GM12878 (cell line): ENCODE measurements around the gene SLC38A3. TPM values are rescaled to one million over a fixed set of nuclear protein-coding genes. Genes with fewer than 3 reads are reported as not detected.

Experiments
- ATAC-seq: fragments of 200-7000 bp; cut with Tn5 transposase; 3 replicates; pipeline ENCODE4 v1.9.1; 2020; ENCODE audit warnings: mild to moderate bottlenecking, moderate library complexity
- BruUV-seq: library from RNA; stranded (reverse); fragments of 400-500 nt; replicated peaks from 2 replicates; lab custom pipeline; 2021; lab: Mats Ljungman, UMichigan
- CTCF ChIA-PET: fragments of 300-600 bp; sonication (Branson Sonifier 250); formaldehyde crosslinking; extraction: SDS; loops from one replicate; lab custom pipeline; 2021; ENCODE audit warnings: inconsistent platforms; lab: Yijun Ruan, JAX
- POLR2A ChIA-PET: fragments of 350-600 bp; formaldehyde crosslinking; extraction: SDS; loops from one replicate; lab custom pipeline; 2021; ENCODE audit warnings: inconsistent platforms; lab: Charles Lee
- RAD21 ChIA-PET: fragments of 300-600 bp; sonication (Branson Sonifier 250); formaldehyde crosslinking; loops from one replicate; lab custom pipeline; 2023; ENCODE audit warnings: antibody characterized with exemption; ENCODE audit not compliant: unreplicated experiment; lab: Charles Lee
- SMC1A ChIA-PET: fragments of 300-600 bp; sonication (Branson Sonifier 250); formaldehyde crosslinking; loops from one replicate; lab custom pipeline; 2023; ENCODE audit not compliant: unreplicated experiment, uncharacterized antibody; lab: Charles Lee
- DNase-seq: peaks from one replicate; pipeline ENCODE4 v3.0.0-alpha.2; 2011; ENCODE audit warnings: low read depth, low spot score
- FAIRE-seq: peaks from 3 replicates; lab custom pipeline; 2011; peaks lifted over from hg19 to GRCh38; lab: Jason Lieb, UNC
- H2AFZ ChIP-seq: 2 replicates; pipeline ENCODE4 v1.6.0; 2011; ENCODE audit warnings: low read depth, low read length, control low read depth; ENCODE audit not compliant: control insufficient read depth
- H3K27ac ChIP-seq: 2 replicates; pipeline ENCODE4 v1.5.1; 2011; ENCODE audit warnings: control low read depth; ENCODE audit not compliant: control insufficient read depth, insufficient read depth
- H3K27me3 ChIP-seq, 2 experiments: replicated peaks in 1 of 2; 2 replicates each; pipeline versions ENCODE4 v1.6.0 to v1.6.1; 2011; ENCODE audit warnings: low read length in 1 of 2; ENCODE audit not compliant: control insufficient read depth in 2 of 2, insufficient read depth in 2 of 2
- H3K36me3 ChIP-seq, 2 experiments: 2 replicates each; pipeline ENCODE4 v1.5.1; 2011; ENCODE audit warnings: low read length in 1 of 2; ENCODE audit not compliant: control insufficient read depth in 2 of 2, insufficient read depth in 2 of 2
- H3K4me1 ChIP-seq: 2 replicates; pipeline ENCODE4 v1.6.1; 2011; ENCODE audit warnings: mild to moderate bottlenecking, low read length, moderate library complexity, mixed read lengths; ENCODE audit not compliant: control insufficient read depth, insufficient read depth
- H3K4me2 ChIP-seq: 2 replicates; pipeline ENCODE4 v1.6.0; 2011; ENCODE audit warnings: control low read depth; ENCODE audit not compliant: control insufficient read depth, insufficient read depth
- H3K4me3 ChIP-seq: fragments of 200-600 bp; sonication (generic); 2 replicates; pipeline ENCODE4 v1.5.1; 2016
- H3K79me2 ChIP-seq: 2 replicates; pipeline ENCODE4 v1.6.0; 2011; ENCODE audit warnings: low read length; ENCODE audit not compliant: control insufficient read depth, insufficient read depth
- H3K9ac ChIP-seq: 2 replicates; pipeline ENCODE4 v1.8.0; 2011; ENCODE audit warnings: low read length, control low read depth, mixed read lengths; ENCODE audit not compliant: control insufficient read depth, insufficient read depth
- H3K9me3 ChIP-seq: replicated peaks from 3 replicates; pipeline ENCODE4 v1.5.1; 2011; ENCODE audit warnings: mild to moderate bottlenecking, low read length; ENCODE audit not compliant: control insufficient read depth, insufficient read depth
- H4K20me1 ChIP-seq: 2 replicates; pipeline ENCODE4 v1.6.0; 2011; ENCODE audit not compliant: control insufficient read depth, insufficient read depth
- IKZF1 ChIP-seq: fragments of 450-650 bp; conservative IDR thresholded peaks from 2 replicates; pipeline ENCODE4 v1.6.1; 2017; ENCODE audit warnings: antibody characterized with exemption, mild to moderate bottlenecking
- KAT2A ChIP-seq: conservative IDR thresholded peaks from 2 replicates; pipeline ENCODE4 v1.6.1; 2011; ENCODE audit warnings: low read depth, low read length; ENCODE audit not compliant: control insufficient read depth
- MEF2B ChIP-seq: fragments of 450-650 bp; IDR thresholded peaks from 2 replicates; pipeline ENCODE4 v1.6.1; 2018; ENCODE audit warnings: mild to moderate bottlenecking, moderate library complexity; ENCODE audit not compliant: partially characterized antibody, poor library complexity, severe bottlenecking
- MTA3 ChIP-seq: IDR thresholded peaks from 2 replicates; pipeline ENCODE4 v1.6.1; 2012; ENCODE audit warnings: low read length, inconsistent platforms, borderline replicate concordance
- POLR2AphosphoS2 ChIP-seq: IDR thresholded peaks from 2 replicates; pipeline ENCODE4 v1.6.1; 2011; ENCODE audit warnings: low read depth, mild to moderate bottlenecking, low read length, improper control_type of control experiment, moderate library complexity
- RAD21 ChIP-seq: IDR thresholded peaks from 2 replicates; pipeline ENCODE4 v1.6.1; 2011; ENCODE audit warnings: mild to moderate bottlenecking, low read depth, low read length, moderate library complexity; ENCODE audit not compliant: insufficient read depth
- TCF12 ChIP-seq: IDR thresholded peaks from 2 replicates; pipeline ENCODE4 v1.6.1; 2011; ENCODE audit warnings: low read depth, mild to moderate bottlenecking, low read length
- WGBS: methylation state at CpG from one replicate; pipeline ENCODE4 v1.1.6; 2016; ENCODE audit warnings: low lambda C conversion rate; ENCODE audit not compliant: insufficient replicate concordance, insufficient coverage; ENCODE audit errors: missing lambda C conversion rate; 5-methylcytosine and 5-hydroxymethylcytosine counted together
- in situ Hi-C: fragments of 300-500 bp; cut with MboI; formaldehyde crosslinking; loops from 9 replicates; pipeline ENCODE4 v1.14.3; 2018; ENCODE audit warnings: mixed read lengths
- intact Hi-C: fragments of 100-400 bp; cut with micrococcal nuclease; formaldehyde crosslinking; loops from one replicate; pipeline ENCODE4 v1.14.2; 2022; ENCODE audit not compliant: unreplicated experiment
- polyA plus RNA-seq, 11 experiments: library from polyadenylated mRNA; depleted of rRNA in 4 of 11; unstranded in 6 of 11; stranded (reverse) in 5 of 11; fragments of >200 nt; fragmentation: Nextera tagmentation in 4 of 11; fragmentation: Illumina TruSeq in 1 of 11; extraction: Ambion mirVana in 4 of 11; extraction: Trizol in 1 of 11; gene quantifications; 1 replicate in 1 of 11; 2 replicates in 10 of 11; pipeline versions ENCODE4 v1.2.1 to v1.2.3, GENCODE V29; 2011 to 2016; ENCODE audit warnings: inconsistent platforms in 2 of 11, missing spikeins in 2 of 11, low read depth in 1 of 11
- total RNA-seq, 4 experiments: library from RNA; depleted of rRNA in 3 of 4; stranded (reverse); fragments of >200 nt in 3 of 4; fragmentation: Illumina TruSeq in 1 of 4; extraction: Trizol in 1 of 4; gene quantifications; 2 replicates each; pipeline versions ENCODE4 v1.2.1 to v1.2.3, GENCODE V29; 2013 to 2021
- TF ChIP-seq, protein P1 (sequence below): fragments of 450-650 bp; IDR thresholded peaks from 2 replicates; pipeline ENCODE4 v1.6.1; 2017; ENCODE audit warnings: borderline replicate concordance

The SLC38A3 gene
- total and polyA plus RNA-seq, 10 of the 15 experiments (the other 5 are each of a cell fraction or from before 2014, with no cell fraction given), result 0.14 TPM; not detected in 9

DNA sequence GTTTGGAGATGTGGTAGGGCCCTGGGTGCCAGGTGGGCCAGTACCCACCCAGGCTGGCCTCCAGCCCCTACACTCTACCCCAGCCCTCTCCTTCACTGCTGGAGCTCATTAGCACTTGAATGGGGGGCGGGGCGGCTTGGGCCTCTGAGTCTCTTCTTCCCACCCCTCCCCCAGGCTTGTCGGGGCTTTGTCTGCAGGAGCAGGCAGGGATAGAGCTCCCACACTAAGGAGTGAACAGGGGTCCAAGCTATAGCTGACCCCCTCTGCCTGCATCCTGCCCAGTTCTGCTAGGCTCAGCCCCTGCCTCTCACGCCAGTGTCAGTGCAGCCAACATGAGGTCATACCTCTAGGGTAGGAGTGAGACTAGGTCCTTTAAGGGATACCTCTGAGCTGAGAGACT is 36.1 kb downstream of the SLC38A3 start:
- in situ Hi-C loops, result no loop called here
- H3K4me2 ChIP-seq, result peak overlapping the region; percentile 90
- intact Hi-C loops, result no loop called here
- 60% methylated on average over 4 of the region's 4 CpGs for WGBS
- peaks cover 43% of the 10 kb centered on the region for H3K4me1 ChIP-seq
- H3K27me3 ChIP-seq, result no peaks in the 10 kb centered on the region
- ATAC-seq (no peak), DNase-seq (no peak)
- ChIA-PET SMC1A (interaction anchor here (1.3 to 3.2 kb wide), 2 partner anchors 12 to 15 kb away, joined by 3 to 15 read pairs; no protein-coding TSS in a partner anchor), RAD21 (interaction anchor here (0.6 to 5.1 kb wide), 4 partner anchors 14 to 46 kb away, joined by 3 to 36 read pairs (median 6); no protein-coding TSS in a partner anchor)
- no peaks in the 10 kb centered on the region for H3K9me3 ChIP-seq
- TF ChIP-seq RAD21 (no peak), KAT2A (no peak), POLR2AphosphoS2 (no peak), IKZF1 (no peak), MEF2B (no peak), TCF12 (no peak), MTA3 (no peak)
- TF ChIP-seq, protein P1, sequence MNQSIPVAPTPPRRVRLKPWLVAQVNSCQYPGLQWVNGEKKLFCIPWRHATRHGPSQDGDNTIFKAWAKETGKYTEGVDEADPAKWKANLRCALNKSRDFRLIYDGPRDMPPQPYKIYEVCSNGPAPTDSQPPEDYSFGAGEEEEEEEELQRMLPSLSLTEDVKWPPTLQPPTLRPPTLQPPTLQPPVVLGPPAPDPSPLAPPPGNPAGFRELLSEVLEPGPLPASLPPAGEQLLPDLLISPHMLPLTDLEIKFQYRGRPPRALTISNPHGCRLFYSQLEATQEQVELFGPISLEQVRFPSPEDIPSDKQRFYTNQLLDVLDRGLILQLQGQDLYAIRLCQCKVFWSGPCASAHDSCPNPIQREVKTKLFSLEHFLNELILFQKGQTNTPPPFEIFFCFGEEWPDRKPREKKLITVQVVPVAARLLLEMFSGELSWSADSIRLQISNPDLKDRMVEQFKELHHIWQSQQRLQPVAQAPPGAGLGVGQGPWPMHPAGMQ, result no peak
- TF ChIP-seq, all 136 proteins: peak for 0
- FAIRE-seq, result no peak
- Histone ChIP-seq H2AFZ (no peak overlapping the region), H3K79me2 (peaks cover 89% of the 10 kb centered on the region), H3K27ac (peak overlapping the region; percentile 82), H3K9ac (peak overlapping the region; percentile 11; the same call in 1 of the 2 replicates), H3K36me3 (peaks cover 1 to 4% of the 10 kb centered on the region in 2 experiments; a peak in 3 of 4 replicates), H4K20me1 (peaks cover 12% of the 10 kb centered on the region), H3K4me3 (peak overlapping the region; percentile 28; the same call in 1 of the 2 replicates)
- no TSS peak for BruUV-seq
- POLR2A ChIA-PET, result interaction anchor here (0.6 to 1.7 kb wide), 4 partner anchors 12 to 1507 kb away, joined by 3 to 5 read pairs (median 4); no protein-coding TSS in a partner anchor
- CTCF ChIA-PET, result interaction anchor here (1.1 to 1.2 kb wide), 2 partner anchors 13 to 15 kb away, joined by 3 to 5 read pairs; no protein-coding TSS in a partner anchor
